Fibroblast of lung (primary cell): ENCODE measurements around the gene ASTN2. TPM values are rescaled to one million over a fixed set of nuclear protein-coding genes. Genes with fewer than 3 reads are reported as not detected.

Source experiments
- DNase-seq, 2 donors: peaks; one replicate each; pipeline versions ENCODE4 v3.0.0 to v3.0.0-alpha.2; 2010; ENCODE audit warnings: low read depth in 2 of 2
- H2AFZ ChIP-seq: 2 replicates; pipeline ENCODE4 v1.5.1; 2012; ENCODE audit warnings: low read length, control low read depth, inconsistent platforms
- H3K27ac ChIP-seq: 2 replicates; pipeline ENCODE4 v1.5.1; 2011; ENCODE audit warnings: low read length, control low read depth; ENCODE audit not compliant: insufficient read depth
- H3K27me3 ChIP-seq: 2 replicates; pipeline ENCODE4 v1.5.1; 2011; ENCODE audit warnings: mild to moderate bottlenecking, low read length; ENCODE audit not compliant: control insufficient read depth, insufficient read depth
- H3K36me3 ChIP-seq: 2 replicates; pipeline ENCODE4 v1.5.1; 2011; ENCODE audit warnings: low read length; ENCODE audit not compliant: control insufficient read depth, insufficient read depth
- H3K4me1 ChIP-seq: 2 replicates; pipeline ENCODE4 v1.5.1; 2011; ENCODE audit warnings: low read length; ENCODE audit not compliant: control insufficient read depth, insufficient read depth; ENCODE audit errors: extremely low read depth
- H3K4me2 ChIP-seq: 2 replicates; pipeline ENCODE4 v1.5.1; 2011; ENCODE audit warnings: low read length, control low read depth; ENCODE audit not compliant: insufficient read depth; ENCODE audit errors: extremely low read depth
- H3K4me3 ChIP-seq, 4 experiments: fragments of 200-600 bp in 1 of 4; sonication (generic) in 1 of 4; replicated peaks in 1 of 4; 2 replicates each; pipeline ENCODE4 v1.5.1; 2011 to 2016; ENCODE audit warnings: low read length in 4 of 4, low read depth in 3 of 4, mild to moderate bottlenecking in 3 of 4, control low read depth in 2 of 4, inconsistent platforms in 1 of 4, mixed read lengths in 1 of 4; ENCODE audit not compliant: insufficient read depth in 1 of 4; ENCODE audit errors: control extremely low read depth in 1 of 4
- H3K79me2 ChIP-seq: 2 replicates; pipeline ENCODE4 v1.5.1; 2012; ENCODE audit warnings: mild to moderate bottlenecking, low read length, inconsistent platforms; ENCODE audit not compliant: control insufficient read depth, insufficient read depth
- H3K9ac ChIP-seq: 2 replicates; pipeline ENCODE4 v1.5.1; 2011; ENCODE audit warnings: mild to moderate bottlenecking, low read length, control low read depth; ENCODE audit not compliant: insufficient read depth
- H3K9me3 ChIP-seq: 2 replicates; pipeline ENCODE4 v1.5.1; 2012; ENCODE audit warnings: low read depth, low read length; ENCODE audit not compliant: control insufficient read depth, insufficient read depth
- H4K20me1 ChIP-seq: 2 replicates; pipeline ENCODE4 v1.5.1; 2011; ENCODE audit warnings: low read length; ENCODE audit not compliant: control insufficient read depth, insufficient read depth; ENCODE audit errors: extremely low read depth
- EZH2 ChIP-seq: IDR thresholded peaks from 2 replicates; pipeline ENCODE4 v1.5.1; 2012; ENCODE audit warnings: low read length, control low read depth, mild to moderate bottlenecking; ENCODE audit errors: missing control alignments
- polyA plus RNA-seq, 2 donors: library from polyadenylated mRNA; depleted of rRNA in 1 of 2; stranded (reverse) in 1 of 2; unstranded in 1 of 2; fragments of >200 nt; gene quantifications; 2 replicates each; pipeline ENCODE4 v1.2.1, GENCODE V29; 2011 to 2012; ENCODE audit warnings: missing spikeins in 1 of 2
- total RNA-seq: library from RNA; depleted of rRNA; stranded (reverse); fragments of >200 nt; gene quantifications from 2 replicates; pipeline ENCODE4 v1.2.1, GENCODE V29; 2014
- TF ChIP-seq, protein P1 (sequence below), 2 donors: IDR thresholded peaks in 1 of 2; conservative IDR thresholded peaks in 1 of 2; 1 replicate in 1 of 2; 2 replicates in 1 of 2; pipeline ENCODE4 v1.5.1; 2011 to 2012; ENCODE audit warnings: low read length in 2 of 2, control low read depth in 1 of 2, inconsistent platforms in 1 of 2, low read depth in 1 of 2, mild to moderate bottlenecking in 1 of 2

The ASTN2 gene
- total and polyA plus RNA-seq, 2 donors (not counting 1 experiment from before 2014, with no cell fraction given), result 2.2 to 19.2 TPM

DNA sequence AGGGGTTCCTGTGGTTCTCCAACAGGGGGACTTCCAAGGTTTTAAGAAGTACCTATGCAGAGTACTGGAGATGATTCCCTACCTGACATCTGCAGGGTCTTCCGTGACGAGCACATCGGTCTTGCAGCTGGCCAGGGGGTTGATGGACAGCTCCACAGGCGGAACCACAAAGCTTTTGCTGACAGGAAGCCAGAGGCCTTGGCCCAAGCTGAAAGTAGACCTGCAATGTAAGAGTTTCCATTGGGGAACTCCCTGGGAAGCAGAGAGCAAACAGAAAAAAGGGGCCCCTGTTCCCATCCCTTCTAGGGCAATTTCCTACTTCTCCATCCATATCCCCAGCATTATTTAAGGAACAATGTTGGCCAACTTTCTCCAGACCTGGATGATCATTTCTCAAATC is 439.7 kb downstream of the ASTN2 start:
- Histone ChIP-seq H3K9me3 (no peaks in the 10 kb centered on the region), H3K4me1 (no peaks in the 10 kb centered on the region), H3K36me3 (no peaks in the 10 kb centered on the region), H3K27me3 (no peaks in the 10 kb centered on the region), H3K4me2 (no peak overlapping the region), H2AFZ (no peak overlapping the region), H3K79me2 (no peaks in the 10 kb centered on the region), H4K20me1 (no peaks in the 10 kb centered on the region), H3K27ac (no peak overlapping the region), H3K9ac (no peak overlapping the region), H3K4me3 (no peak overlapping the region)
- TF ChIP-seq, protein P1, sequence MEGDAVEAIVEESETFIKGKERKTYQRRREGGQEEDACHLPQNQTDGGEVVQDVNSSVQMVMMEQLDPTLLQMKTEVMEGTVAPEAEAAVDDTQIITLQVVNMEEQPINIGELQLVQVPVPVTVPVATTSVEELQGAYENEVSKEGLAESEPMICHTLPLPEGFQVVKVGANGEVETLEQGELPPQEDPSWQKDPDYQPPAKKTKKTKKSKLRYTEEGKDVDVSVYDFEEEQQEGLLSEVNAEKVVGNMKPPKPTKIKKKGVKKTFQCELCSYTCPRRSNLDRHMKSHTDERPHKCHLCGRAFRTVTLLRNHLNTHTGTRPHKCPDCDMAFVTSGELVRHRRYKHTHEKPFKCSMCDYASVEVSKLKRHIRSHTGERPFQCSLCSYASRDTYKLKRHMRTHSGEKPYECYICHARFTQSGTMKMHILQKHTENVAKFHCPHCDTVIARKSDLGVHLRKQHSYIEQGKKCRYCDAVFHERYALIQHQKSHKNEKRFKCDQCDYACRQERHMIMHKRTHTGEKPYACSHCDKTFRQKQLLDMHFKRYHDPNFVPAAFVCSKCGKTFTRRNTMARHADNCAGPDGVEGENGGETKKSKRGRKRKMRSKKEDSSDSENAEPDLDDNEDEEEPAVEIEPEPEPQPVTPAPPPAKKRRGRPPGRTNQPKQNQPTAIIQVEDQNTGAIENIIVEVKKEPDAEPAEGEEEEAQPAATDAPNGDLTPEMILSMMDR (conservative IDR thresholded peaks at IDR 0.05 in 1 of 2, IDR thresholded peaks at IDR 0.05 in 1 of 2; ENCODE audit: low read depth in 1 of 2, low read length in 2 of 2), result no peak
- TF ChIP-seq EZH2, result no peak
- DNase-seq, result no peak

DNA sequence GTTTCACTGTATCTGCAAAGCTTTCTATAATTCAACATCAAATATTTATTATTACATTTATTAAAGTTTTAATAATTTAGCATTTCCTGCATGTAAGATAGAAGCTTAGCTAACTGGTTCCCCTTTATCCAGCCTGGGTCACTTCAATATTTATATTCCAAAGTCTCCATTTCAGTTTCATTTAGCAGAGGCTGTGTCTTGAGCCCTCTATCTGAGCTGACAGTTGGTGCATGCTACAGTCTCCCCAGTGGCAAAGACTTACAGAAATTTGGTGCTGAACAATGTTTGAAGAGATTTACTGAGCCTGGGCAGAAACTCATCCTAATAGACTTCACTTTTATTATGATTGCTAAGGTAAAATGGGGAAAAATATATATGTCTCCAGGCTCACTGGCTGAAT is 448.7 kb downstream of the ASTN2 start:
- Histone ChIP-seq H3K4me1 (no peaks in the 10 kb centered on the region), H3K4me2 (no peak overlapping the region), H3K79me2 (no peaks in the 10 kb centered on the region), H4K20me1 (no peaks in the 10 kb centered on the region), H3K36me3 (no peaks in the 10 kb centered on the region), H2AFZ (no peak overlapping the region), H3K9me3 (no peaks in the 10 kb centered on the region), H3K27me3 (no peaks in the 10 kb centered on the region), H3K27ac (no peak overlapping the region), H3K4me3 (no peak overlapping the region), H3K9ac (no peak overlapping the region)
- DNase-seq, result no peak
- TF ChIP-seq, protein P1 (conservative IDR thresholded peaks at IDR 0.05 in 1 of 2, IDR thresholded peaks at IDR 0.05 in 1 of 2; ENCODE audit: low read depth in 1 of 2, low read length in 2 of 2), result no peak
- TF ChIP-seq EZH2, result no peak

- Histone ChIP-seq H3K27me3 (no peaks in the 10 kb centered on the region), H3K4me3 (no peak overlapping the region), H3K4me2 (no peak overlapping the region), H3K36me3 (no peaks in the 10 kb centered on the region), H3K27ac (no peak overlapping the region), H3K9me3 (no peaks in the 10 kb centered on the region), H3K79me2 (no peaks in the 10 kb centered on the region), H3K4me1 (no peaks in the 10 kb centered on the region), H4K20me1 (no peaks in the 10 kb centered on the region), H3K9ac (no peak overlapping the region), H2AFZ (no peak overlapping the region)
- TF ChIP-seq, protein P1 (conservative IDR thresholded peaks at IDR 0.05 in 1 of 2, IDR thresholded peaks at IDR 0.05 in 1 of 2; ENCODE audit: low read depth in 1 of 2, low read length in 2 of 2), result no peak
- DNase-seq, result no peak
Observed at GRCh38 chr9:116964258-116964657, 450.6 kb downstream of the ASTN2 start.
